Measurements from ENCODE around the gene WTAP.
"Not testable (repeated sequence)": the region's sequence is repeated elsewhere in the genome, so short reads cannot be mapped to it uniquely, and the experiment has no call there.

Gene WTAP

DNA sequence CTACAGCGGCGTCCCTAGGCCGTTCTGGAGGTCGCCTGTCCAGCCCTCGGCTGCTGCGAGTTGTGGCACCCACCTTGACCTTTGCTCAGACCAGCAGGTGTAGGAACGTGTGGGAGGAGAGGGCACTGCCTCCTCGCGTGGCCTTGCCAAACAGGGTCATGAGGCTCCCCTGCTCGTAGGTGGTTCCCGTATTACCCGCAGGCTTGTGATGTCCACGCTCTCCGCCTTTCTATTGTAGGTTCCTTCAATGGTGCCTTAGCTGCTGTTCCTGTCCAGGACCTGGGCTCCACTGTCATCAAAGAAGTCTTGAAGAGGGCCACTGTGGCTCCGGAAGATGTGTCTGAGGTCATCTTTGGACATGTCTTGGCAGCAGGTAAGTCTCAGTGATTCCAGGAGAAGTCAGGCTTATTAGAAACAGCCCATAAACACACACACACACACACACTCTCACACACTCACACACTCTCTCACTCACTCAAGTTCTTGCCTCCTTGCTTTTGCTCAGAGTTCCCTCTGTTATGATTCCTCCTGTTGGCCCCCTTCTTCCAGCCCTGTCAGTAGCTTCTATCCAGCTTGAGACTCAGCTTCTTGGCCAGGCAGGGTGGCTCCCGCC lies 35.5 kb downstream of the WTAP start:
- DNase-seq: peak in 1 of 2 donors; percentile 5

DNA sequence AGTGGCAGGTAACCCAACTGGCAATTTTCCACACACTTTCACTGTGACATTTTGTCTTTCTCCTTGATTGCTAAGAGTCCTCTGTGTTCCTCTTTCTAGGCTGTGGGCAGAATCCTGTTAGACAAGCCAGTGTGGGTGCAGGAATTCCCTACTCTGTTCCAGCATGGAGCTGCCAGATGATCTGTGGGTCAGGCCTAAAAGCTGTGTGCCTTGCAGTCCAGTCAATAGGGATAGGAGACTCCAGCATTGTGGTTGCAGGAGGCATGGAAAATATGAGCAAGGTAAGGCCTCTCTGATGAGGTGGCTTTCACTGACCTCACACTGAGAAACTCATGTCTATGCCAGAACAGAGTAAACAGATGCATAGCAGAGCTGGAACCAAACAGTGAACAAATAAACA lies 39.6 kb downstream of the WTAP start:
- no peak for DNase-seq

- no peak for DNase-seq
These were observed 42.2 kb downstream of the WTAP start for GRCh38 chr6:159769470-159769869.

DNA sequence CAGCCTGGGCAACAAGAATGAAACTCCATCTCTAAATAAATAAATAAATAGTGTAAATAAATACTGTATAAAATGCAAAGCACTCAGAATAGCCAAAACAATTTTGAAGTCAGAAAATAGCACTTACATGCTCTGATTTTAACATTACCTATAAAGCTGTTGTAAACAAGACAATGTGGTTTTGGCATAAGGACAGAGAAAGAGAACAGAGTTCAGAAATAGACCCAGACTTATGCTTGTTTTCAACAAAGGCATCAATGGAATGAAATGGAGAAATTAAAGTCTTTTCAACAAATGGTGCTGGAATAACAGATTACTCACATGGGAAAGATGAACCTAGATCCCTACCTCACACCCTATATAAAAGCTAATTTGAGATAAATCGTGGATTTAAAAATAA lies 44.9 kb downstream of the WTAP start:
- no peak for DNase-seq

DNA sequence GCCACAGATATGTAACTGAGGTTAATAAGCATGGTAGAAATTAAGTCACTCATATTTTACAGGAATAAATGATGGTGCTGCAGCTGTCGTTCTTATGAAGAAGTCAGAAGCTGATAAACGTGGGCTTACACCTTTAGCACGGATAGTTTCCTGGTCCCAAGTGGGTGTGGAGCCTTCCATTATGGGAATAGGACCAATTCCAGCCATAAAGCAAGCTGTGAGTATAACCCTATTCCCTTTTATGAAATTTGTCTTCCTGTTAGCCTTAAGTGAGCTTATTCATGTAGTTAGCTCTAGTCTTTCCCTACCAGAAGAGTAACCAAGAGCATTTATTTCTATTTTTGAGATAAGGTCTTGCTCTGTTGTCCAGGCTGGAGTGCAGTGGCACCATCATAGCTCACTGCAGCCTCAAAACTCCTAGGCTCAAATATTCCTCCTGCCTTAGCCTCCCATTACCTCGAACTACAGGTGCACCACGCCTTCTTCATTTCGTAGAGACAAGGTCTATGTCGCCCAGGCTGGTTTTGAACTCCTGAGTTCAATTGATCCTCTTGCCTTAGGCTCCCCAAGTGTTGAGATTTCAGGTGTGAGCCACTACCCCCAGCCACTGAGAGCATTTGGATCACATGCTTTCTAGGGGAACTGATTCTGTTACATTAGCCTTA lies 50.1 kb downstream of the WTAP start:
- DNase-seq: no peak

DNA sequence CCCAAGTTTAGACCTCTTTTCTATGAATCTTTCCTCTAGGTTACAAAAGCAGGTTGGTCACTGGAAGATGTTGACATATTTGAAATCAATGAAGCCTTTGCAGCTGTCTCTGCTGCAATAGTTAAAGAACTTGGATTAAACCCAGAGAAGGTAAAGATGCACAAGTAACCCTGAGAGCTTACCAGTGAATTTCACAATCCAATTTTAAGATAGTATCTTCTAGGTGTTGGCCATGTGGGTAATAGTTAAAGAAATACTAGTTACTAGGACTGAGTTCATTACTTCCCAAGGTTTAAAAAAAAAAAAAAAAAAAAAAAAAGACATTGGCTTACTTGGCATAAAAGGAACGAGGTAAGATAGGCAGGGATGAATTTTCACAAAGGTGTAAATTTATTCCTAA lies 50.8 kb downstream of the WTAP start:
- DNase-seq: no peak

GRCh38 chr6:159778542-159779103 lies 51.3 kb downstream of the WTAP start:
- DNase-seq: no peak

DNA sequence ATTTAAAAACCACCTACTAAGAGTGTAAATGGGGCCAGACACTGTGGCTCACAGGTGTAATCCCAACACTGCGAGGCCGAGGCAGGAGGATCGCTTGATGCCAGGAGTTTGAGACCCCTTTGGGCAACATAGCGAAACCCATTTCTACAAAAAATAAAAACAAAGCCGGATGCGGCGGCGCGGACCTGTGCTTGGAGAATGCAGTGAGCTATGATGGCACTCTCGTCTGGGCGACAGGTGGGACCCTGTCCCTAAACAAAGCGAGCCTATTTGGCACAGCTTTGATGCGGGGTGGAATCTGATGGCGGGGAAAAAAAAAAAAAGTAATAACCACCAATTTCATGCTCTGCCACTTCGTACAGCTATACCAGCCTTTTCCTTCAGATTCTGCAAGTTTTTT lies 61.0 kb downstream of the WTAP start:
- no peak for DNase-seq

DNA sequence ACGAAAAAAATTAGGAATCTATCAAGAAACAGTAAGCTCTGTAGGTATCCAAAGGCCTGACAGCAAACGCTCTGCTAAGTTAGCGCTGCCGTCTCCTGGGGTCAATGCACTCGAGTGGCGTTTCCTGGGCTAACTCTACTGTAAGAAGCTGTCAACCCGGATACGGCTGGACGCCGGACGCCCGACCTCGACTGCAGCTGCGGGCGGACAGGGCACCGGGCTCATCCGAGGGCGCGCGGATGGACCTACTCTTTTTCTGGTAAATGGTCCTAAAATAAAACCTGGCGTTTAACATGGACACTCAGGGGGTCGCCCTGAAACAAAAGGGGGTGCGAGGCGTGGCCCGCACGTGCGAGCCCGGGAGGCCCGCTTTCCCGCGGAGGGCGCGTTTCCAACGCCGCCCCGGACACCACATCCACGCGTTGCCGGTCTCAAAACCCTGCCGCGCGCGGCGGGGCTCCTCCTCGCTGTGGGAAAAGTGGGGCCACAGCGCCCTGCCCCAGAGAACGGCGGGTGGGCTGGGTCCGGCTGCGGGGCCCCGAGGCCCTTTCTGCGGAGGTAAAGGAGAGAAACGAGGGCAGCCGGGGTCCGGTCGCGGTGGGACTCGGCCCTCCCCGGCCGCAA lies 61.6 kb downstream of the WTAP start:
- DNase-seq: peak; percentile 11 to 21

- peak; percentile 96 to 98 for DNase-seq
These were observed 62.3 kb downstream of the WTAP start, which contains the start of gene TCP1 for GRCh38 chr6:159789377-159790148. TSS of gene TCP1 (minus strand) at chr6:159789602. CDS start at chr6:159789468, 134 bp downstream.

GRCh38 chr6:159790149-159790955 lies 63.0 kb downstream of the WTAP start, which contains the start of gene MRPL18:
TSS of gene MRPL18 (plus strand) at chr6:159790467. CDS start at chr6:159790588, 121 bp downstream.
- DNase-seq: peak; percentile 75 to 76

GRCh38 chr6:159790956-159791598 lies 63.8 kb downstream of the WTAP start:
- no peak for DNase-seq

DNA sequence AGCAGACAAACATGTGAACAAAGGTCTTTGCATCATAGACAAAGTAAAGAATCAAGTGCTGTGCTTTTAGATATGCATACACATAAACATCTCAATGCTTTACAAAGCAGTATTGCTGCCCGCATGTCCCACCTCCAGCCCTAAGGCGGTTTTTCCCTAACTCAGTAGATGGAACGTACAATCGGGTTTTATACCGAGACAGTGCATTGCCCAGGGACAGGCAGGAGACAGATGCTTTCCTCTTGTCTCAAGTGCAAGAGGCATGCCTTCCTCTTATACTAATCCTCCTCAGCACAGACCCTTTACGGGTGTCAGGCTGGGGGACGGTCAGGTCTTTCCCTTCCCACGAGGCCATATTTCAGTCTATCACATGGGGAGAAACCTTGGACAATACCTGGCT lies 67.7 kb downstream of the WTAP start:
- not testable (repeated sequence) for DNase-seq

- DNase-seq: no peak
These were observed 70.2 kb downstream of the WTAP start for GRCh38 chr6:159797554-159797953.

DNA sequence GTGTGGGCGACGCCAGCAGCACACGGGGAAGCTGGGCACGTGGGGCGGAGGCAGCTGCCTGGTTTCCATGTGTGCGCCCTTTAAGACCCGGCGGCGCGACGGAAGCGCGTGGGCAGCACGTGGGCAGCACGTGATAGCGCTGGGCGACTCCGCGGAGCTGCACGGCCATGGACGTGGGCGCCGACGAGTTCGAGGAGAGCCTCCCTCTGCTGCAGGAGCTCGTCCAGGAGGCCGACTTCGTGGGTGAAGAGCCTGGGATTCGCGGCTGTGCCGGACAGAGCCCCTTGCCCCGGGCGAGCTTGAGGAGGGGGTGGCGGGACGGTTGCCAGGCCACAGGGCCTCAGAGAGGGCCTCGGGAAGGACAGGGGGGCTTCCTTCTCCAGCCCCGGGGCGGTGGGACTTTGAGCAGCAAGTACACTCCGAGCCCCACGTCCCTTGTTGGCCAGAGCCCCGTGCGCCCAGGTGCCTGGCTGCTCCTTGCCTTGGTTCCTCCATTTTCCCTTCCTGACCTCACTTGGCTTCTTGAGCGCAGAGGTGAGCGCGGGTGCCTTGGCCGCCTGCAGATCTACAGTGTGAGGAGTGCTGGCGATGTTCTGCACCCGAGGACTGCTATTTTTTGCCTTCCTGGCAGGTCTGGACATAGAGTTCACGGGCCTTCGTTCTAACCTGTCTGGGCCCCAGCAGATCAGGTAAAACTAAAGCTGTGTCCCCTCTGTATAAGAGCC lies 73.0 kb downstream of the WTAP start, which contains the start of gene PNLDC1:
TSS of gene PNLDC1 (plus strand) at position 136 of the 725 bp plus-strand sequence. CDS start at position 168, 32 bp downstream.
- no peak for DNase-seq

DNA sequence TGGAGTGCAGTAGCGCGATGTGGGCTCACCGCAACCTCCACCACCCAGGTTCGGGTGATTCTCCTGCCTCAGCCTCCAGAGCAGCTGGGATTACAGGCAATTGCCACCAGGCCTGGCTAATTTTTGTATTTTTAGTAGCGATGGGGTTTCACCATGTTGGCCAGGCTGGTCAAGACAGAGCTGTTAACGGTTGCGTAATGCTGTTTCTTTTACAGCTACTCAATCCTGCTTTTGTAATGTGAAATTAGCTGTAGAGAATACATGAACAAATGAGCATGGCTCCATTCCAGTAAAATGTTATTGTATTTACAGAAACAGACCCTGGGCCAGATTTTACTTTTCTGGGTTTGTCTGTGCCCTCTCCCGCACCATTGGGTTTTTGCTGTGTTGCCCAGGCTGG lies 74.6 kb downstream of the WTAP start:
- DNase-seq: no peak

GRCh38 chr6:159804504-159804903 lies 77.2 kb downstream of the WTAP start:
- no peak for DNase-seq

DNA sequence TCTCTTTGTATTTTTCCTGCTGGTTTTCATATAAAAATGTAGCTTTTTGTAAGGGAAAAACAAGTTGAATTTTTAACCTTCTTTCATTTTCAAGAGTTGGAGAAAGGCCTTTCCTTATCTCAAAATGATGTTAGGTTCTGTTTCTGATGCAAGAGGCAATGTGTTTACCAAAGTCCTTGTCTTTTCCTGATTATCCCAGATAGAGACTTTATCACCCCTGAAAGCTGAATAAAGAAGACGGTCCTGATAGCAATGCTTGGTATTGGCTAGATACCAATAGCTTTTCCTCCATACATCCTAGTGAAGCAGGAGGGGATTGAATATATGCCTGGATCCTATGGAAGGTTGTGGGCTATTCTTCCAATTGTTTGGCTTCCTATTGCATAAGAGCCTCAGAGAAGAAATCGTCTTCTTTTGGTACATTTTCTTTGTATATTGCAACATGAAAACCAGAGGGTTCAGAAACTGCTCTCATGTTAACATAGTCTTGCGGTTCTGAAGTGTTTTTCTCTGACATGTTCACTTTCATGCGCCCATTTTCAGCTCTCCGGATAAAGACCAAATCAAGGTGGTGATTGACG lies 78.2 kb downstream of the WTAP start:
- DNase-seq: no peak

Data from stimulated activated CD4-positive, alpha-beta T cell treated with anti-CD3 and anti-CD28 coated beads, Interleukin-2, amount 100 ng/mL, for 48 hours (primary cell).